SU-DHL-6 (cell line): Measurements from ENCODE around the gene ZNF554.

Source experiments
- EZH2phosphoT487 ChIP-seq: fragments of 200-600 bp; sonication (generic), shearing (Covaris generic); conservative IDR thresholded peaks from 2 replicates; pipeline ENCODE4 v1.6.1; 2018; ENCODE audit warnings: mild to moderate bottlenecking, antibody characterized with exemption, low read length, moderate library complexity, mixed read lengths
- TF ChIP-seq, protein P1 (sequence below): fragments of 200-600 bp; sonication (generic); IDR thresholded peaks from one replicate; pipeline ENCODE4 v1.5.1; 2017; ENCODE audit warnings: antibody characterized with exemption, mild to moderate bottlenecking, low read length, moderate library complexity; ENCODE audit not compliant: insufficient read depth, poor library complexity, severe bottlenecking

GRCh38 chr19:2841855-2842574 is 22.3 kb downstream of the ZNF554 start:
- TF ChIP-seq, protein P1, sequence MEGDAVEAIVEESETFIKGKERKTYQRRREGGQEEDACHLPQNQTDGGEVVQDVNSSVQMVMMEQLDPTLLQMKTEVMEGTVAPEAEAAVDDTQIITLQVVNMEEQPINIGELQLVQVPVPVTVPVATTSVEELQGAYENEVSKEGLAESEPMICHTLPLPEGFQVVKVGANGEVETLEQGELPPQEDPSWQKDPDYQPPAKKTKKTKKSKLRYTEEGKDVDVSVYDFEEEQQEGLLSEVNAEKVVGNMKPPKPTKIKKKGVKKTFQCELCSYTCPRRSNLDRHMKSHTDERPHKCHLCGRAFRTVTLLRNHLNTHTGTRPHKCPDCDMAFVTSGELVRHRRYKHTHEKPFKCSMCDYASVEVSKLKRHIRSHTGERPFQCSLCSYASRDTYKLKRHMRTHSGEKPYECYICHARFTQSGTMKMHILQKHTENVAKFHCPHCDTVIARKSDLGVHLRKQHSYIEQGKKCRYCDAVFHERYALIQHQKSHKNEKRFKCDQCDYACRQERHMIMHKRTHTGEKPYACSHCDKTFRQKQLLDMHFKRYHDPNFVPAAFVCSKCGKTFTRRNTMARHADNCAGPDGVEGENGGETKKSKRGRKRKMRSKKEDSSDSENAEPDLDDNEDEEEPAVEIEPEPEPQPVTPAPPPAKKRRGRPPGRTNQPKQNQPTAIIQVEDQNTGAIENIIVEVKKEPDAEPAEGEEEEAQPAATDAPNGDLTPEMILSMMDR, result no peak
- TF ChIP-seq EZH2phosphoT487, result no peak
